IMR-90 (cell line): ENCODE results near the gene ZBTB47. TPM values are rescaled to one million over a fixed set of nuclear protein-coding genes. Genes with fewer than 3 reads are reported as not detected.

Source experiments
- ATAC-seq: fragments of 200-7000 bp; cut with Tn5 transposase; 2 replicates; pipeline ENCODE4 v1.9.1; 2020; ENCODE audit warnings: low read depth, mild to moderate bottlenecking, moderate library complexity
- BruUV-seq: library from RNA; stranded (reverse); fragments of 400-500 nt; replicated peaks from 2 replicates; lab custom pipeline; 2021; lab: Mats Ljungman, UMichigan
- CTCF ChIA-PET: fragments of 300-600 bp; formaldehyde crosslinking; extraction: SDS; loops from one replicate; lab custom pipeline; 2021; ENCODE audit warnings: antibody characterized with exemption; lab: Yijun Ruan, JAX
- POLR2A ChIA-PET: fragments of 300-600 bp; sonication (Branson Sonifier 250); formaldehyde crosslinking; loops from one replicate; lab custom pipeline; 2022; ENCODE audit warnings: antibody characterized with exemption; ENCODE audit not compliant: unreplicated experiment; lab: Charles Lee
- DNase-seq: peaks from one replicate; pipeline ENCODE4 v3.0.0; 2013
- H2AFZ ChIP-seq: replicated peaks from 2 replicates; pipeline ENCODE3; 2013; ENCODE audit warnings: low read length, mild to moderate bottlenecking; ENCODE audit not compliant: poor library complexity
- H2AK5ac ChIP-seq: 2 replicates; pipeline ENCODE4 v1.6.1; 2013; ENCODE audit warnings: low read depth, low read length, inconsistent platforms
- H2AK9ac ChIP-seq: replicated peaks from 2 replicates; pipeline ENCODE3; 2013; ENCODE audit warnings: mild to moderate bottlenecking, low read depth, low read length, moderate library complexity; ENCODE audit not compliant: poor library complexity
- H2BK120ac ChIP-seq: 2 replicates; pipeline ENCODE4 v1.6.1; 2013; ENCODE audit warnings: low read depth, low read length, inconsistent platforms
- H2BK15ac ChIP-seq: 3 replicates; pipeline ENCODE4 v1.6.1; 2013; ENCODE audit warnings: low read depth, low read length, inconsistent platforms
- H2BK20ac ChIP-seq: 2 replicates; pipeline ENCODE4 v1.6.1; 2013; ENCODE audit warnings: low read depth, mild to moderate bottlenecking, inconsistent platforms, low read length, moderate library complexity
- H2BK5ac ChIP-seq: 2 replicates; pipeline ENCODE4 v1.6.1; 2013; ENCODE audit warnings: mild to moderate bottlenecking, low read depth, low read length, inconsistent platforms; ENCODE audit not compliant: poor library complexity, severe bottlenecking
- H3K14ac ChIP-seq: replicated peaks from 2 replicates; pipeline ENCODE4 v1.6.1; 2013; ENCODE audit warnings: low read depth, low read length, inconsistent platforms
- H3K18ac ChIP-seq: 2 replicates; pipeline ENCODE4 v1.6.1; 2013; ENCODE audit warnings: low read depth, low read length, control low read depth
- H3K23ac ChIP-seq: 2 replicates; pipeline ENCODE4 v1.6.1; 2013; ENCODE audit warnings: low read depth, low read length, inconsistent platforms
- H3K27ac ChIP-seq: 2 replicates; pipeline ENCODE4 v1.5.1; 2013; ENCODE audit warnings: mild to moderate bottlenecking, control low read depth, low read length; ENCODE audit not compliant: insufficient read depth
- H3K27me3 ChIP-seq: 2 replicates; pipeline ENCODE4 v1.6.1; 2013; ENCODE audit warnings: low read length; ENCODE audit not compliant: control insufficient read depth, insufficient read depth
- H3K36me3 ChIP-seq: 2 replicates; pipeline ENCODE4 v1.6.1; 2013; ENCODE audit warnings: low read length, mixed read lengths; ENCODE audit not compliant: control insufficient read depth, insufficient read depth
- H3K4ac ChIP-seq: 2 replicates; pipeline ENCODE4 v1.6.1; 2013; ENCODE audit warnings: low read depth, low read length, inconsistent platforms
- H3K4me1 ChIP-seq: 2 replicates; pipeline ENCODE4 v1.6.1; 2013; ENCODE audit warnings: low read length, mixed read lengths; ENCODE audit not compliant: control insufficient read depth, insufficient read depth
- H3K4me2 ChIP-seq: 2 replicates; pipeline ENCODE4 v1.6.1; 2013; ENCODE audit warnings: low read depth, mild to moderate bottlenecking, control low read depth, low read length, moderate library complexity
- H3K4me3 ChIP-seq: 2 replicates; pipeline ENCODE4 v1.5.1; 2013; ENCODE audit warnings: low read depth, mild to moderate bottlenecking, control low read depth, low read length, moderate library complexity; ENCODE audit not compliant: insufficient read depth
- H3K56ac ChIP-seq: 2 replicates; pipeline ENCODE4 v1.6.1; 2013; ENCODE audit warnings: low read length, inconsistent platforms; ENCODE audit not compliant: insufficient read depth; ENCODE audit errors: extremely low read depth
- H3K79me1 ChIP-seq, 2 experiments: 2 replicates each; pipeline ENCODE4 v1.6.1; 2013; ENCODE audit warnings: low read length in 2 of 2, inconsistent platforms in 1 of 2, low read depth in 1 of 2
- H3K9ac ChIP-seq: 2 replicates; pipeline ENCODE4 v1.6.1; 2013; ENCODE audit warnings: low read depth, low read length, control low read depth
- H3K9me1 ChIP-seq: 2 replicates; pipeline ENCODE4 v1.6.1; 2013; ENCODE audit warnings: low read length, inconsistent platforms; ENCODE audit not compliant: insufficient read depth
- H3K9me3 ChIP-seq: 2 replicates; pipeline ENCODE4 v1.6.1; 2013; ENCODE audit warnings: low read length; ENCODE audit not compliant: control insufficient read depth, insufficient read depth
- H4K20me1 ChIP-seq: 2 replicates; pipeline ENCODE4 v1.6.1; 2013; ENCODE audit warnings: low read length, inconsistent platforms; ENCODE audit not compliant: insufficient read depth
- H4K5ac ChIP-seq: 2 replicates; pipeline ENCODE4 v1.6.1; 2013; ENCODE audit warnings: mild to moderate bottlenecking, low read depth, low read length, control low read depth
- H4K8ac ChIP-seq, 2 experiments: 2 replicates each; pipeline ENCODE4 v1.6.1; 2013; ENCODE audit warnings: low read depth in 2 of 2, low read length in 2 of 2, control low read depth in 1 of 2, inconsistent platforms in 1 of 2
- H4K91ac ChIP-seq: 2 replicates; pipeline ENCODE4 v1.6.1; 2013; ENCODE audit warnings: low read depth, low read length, inconsistent platforms; ENCODE audit not compliant: insufficient read depth
- CEBPB ChIP-seq: IDR thresholded peaks from 2 replicates; pipeline ENCODE4 v1.6.1; 2012; ENCODE audit warnings: low read depth, low read length, improper control_type of control experiment
- FOS ChIP-seq: fragments of 150-350 bp; IDR thresholded peaks from 2 replicates; pipeline ENCODE4 v1.6.1; 2016; ENCODE audit warnings: low read depth, low read length
- MAFK ChIP-seq: IDR thresholded peaks from 2 replicates; pipeline ENCODE4 v1.6.1; 2012; ENCODE audit warnings: low read depth, low read length, improper control_type of control experiment
- MXI1 ChIP-seq: IDR thresholded peaks from 2 replicates; pipeline ENCODE4 v1.6.1; 2012; ENCODE audit warnings: low read depth, mild to moderate bottlenecking, low read length, moderate library complexity, borderline replicate concordance
- NFE2L2 ChIP-seq: fragments of 150-350 bp; IDR thresholded peaks from 2 replicates; pipeline ENCODE4 v1.6.1; 2016; ENCODE audit warnings: low read depth, mild to moderate bottlenecking, low read length
- RAD21 ChIP-seq: IDR thresholded peaks from 2 replicates; pipeline ENCODE4 v1.6.1; 2012; ENCODE audit warnings: low read length, improper control_type of control experiment
- RCOR1 ChIP-seq: IDR thresholded peaks from 2 replicates; pipeline ENCODE4 v1.6.1; 2012; ENCODE audit warnings: mild to moderate bottlenecking, low read length, improper control_type of control experiment; ENCODE audit not compliant: insufficient replicate concordance
- RFX5 ChIP-seq: IDR thresholded peaks from 2 replicates; pipeline ENCODE4 v1.8.0; 2012; ENCODE audit warnings: low read depth, mild to moderate bottlenecking, low read length, moderate library complexity
- SMC3 ChIP-seq: fragments of 150-350 bp; IDR thresholded peaks from 2 replicates; pipeline ENCODE4 v1.6.1; 2016; ENCODE audit warnings: low read depth, mild to moderate bottlenecking, antibody characterized with exemption, low read length, moderate library complexity
- WGBS, 2 experiments: methylation state at CpG; one replicate each; pipeline versions ENCODE4 v1.1.5 to v1.1.7; 2013; ENCODE audit warnings: missing lambda C conversion rate in 2 of 2; ENCODE audit not compliant: insufficient read length in 1 of 2; ENCODE audit errors: extremely low coverage in 2 of 2; 5-methylcytosine and 5-hydroxymethylcytosine counted together
- dilution Hi-C: fragments of 300-500 bp; cut with HindIII; formaldehyde crosslinking; loops from one replicate; pipeline ENCODE4 v1.14.3; 2018; ENCODE audit warnings: low sequenced_read_pairs; ENCODE audit not compliant: unreplicated experiment
- in situ Hi-C: fragments of 300-500 bp; cut with MboI; formaldehyde crosslinking; loops from 3 replicates; pipeline ENCODE4 v1.14.3; 2019; ENCODE audit warnings: low sequenced_read_pairs, inconsistent platforms, mixed read lengths
- intact Hi-C: fragments of 100-400 bp; cut with micrococcal nuclease; formaldehyde crosslinking; loops from 2 replicates; pipeline ENCODE4 v1.10.0; 2022
- polyA plus RNA-seq, 3 experiments: library from polyadenylated mRNA; depleted of rRNA; stranded (reverse); fragments of >200 nt; gene quantifications; 2 replicates each; pipeline ENCODE4 v1.2.3, GENCODE V29; 2012; ENCODE audit warnings: low replicate concordance in 1 of 3
- total RNA-seq: library from RNA; depleted of rRNA; stranded (reverse); fragments of >200 nt; gene quantifications from 2 replicates; pipeline ENCODE4 v1.2.3, GENCODE V29; 2012
- TF ChIP-seq, protein P1 (sequence below): conservative IDR thresholded peaks from 2 replicates; pipeline ENCODE4 v1.5.1; 2012; ENCODE audit warnings: mild to moderate bottlenecking, low read depth, low read length, improper control_type of control experiment
- TF ChIP-seq, protein P2 (sequence below): fragments of 150-350 bp; IDR thresholded peaks from 2 replicates; pipeline ENCODE4 v1.6.1; 2016; ENCODE audit warnings: low read depth, mild to moderate bottlenecking, low read length, moderate library complexity, borderline replicate concordance
- TF ChIP-seq, protein P3 (sequence below): fragments of 150-350 bp; IDR thresholded peaks from 2 replicates; pipeline ENCODE4 v1.6.1; 2017; ENCODE audit warnings: mild to moderate bottlenecking, antibody characterized with exemption, low read length, low read depth

The ZBTB47 gene
- total and polyA plus RNA-seq, 2 of the 4 experiments (the other 2 are of a cell fraction): 10.9 to 16.8 TPM

DNA sequence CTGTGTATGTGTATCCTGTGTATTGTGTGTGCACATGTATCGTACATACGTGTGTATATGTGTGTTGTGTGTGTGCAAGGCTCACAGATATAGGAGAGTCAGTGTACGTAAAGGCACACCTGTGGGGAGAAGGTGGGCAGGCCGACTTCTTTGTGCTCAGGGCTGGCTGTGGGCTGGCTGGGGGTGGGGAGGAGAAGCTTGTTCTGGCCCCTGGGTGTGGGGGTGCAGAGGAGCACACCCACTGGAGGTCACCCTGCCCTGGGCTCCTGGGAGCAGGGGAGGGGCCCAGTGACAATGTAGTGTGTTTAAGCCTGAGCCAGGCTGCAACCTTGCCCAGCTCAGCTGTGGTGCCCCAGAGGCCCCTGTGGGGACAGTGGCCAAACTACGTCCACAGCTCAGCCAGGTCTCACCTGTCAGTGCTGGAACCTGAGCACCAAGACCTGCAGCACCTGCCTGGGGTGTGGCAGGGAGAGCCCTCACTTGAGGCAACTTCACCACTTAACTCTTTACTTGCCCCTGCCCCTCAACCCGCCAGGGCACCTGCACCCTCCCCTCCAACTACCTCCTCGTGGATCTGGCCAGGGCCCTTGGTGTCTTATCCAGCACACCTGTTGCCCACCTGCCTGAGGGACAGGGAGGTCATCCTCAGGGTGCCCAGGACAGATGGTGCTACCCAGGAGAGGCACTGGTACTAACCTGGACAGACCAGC, 51.7 kb downstream of the ZBTB47 start:
- DNase-seq: no peak
- Histone ChIP-seq H4K91ac (no peak overlapping the region), H2BK5ac (no peak overlapping the region), H4K20me1 (no peaks in the 10 kb centered on the region; the same call in 1 of the 2 replicates), H3K9me1 (no peaks in the 10 kb centered on the region; the same call in 1 of the 2 replicates), H3K9ac (no peak overlapping the region), H3K27ac (no peak overlapping the region), H3K56ac (no peak overlapping the region), H3K4me3 (no peak overlapping the region), H3K23ac (no peak overlapping the region), H2AFZ (no peak overlapping the region), H2BK120ac (no peak overlapping the region), H3K4me2 (no peak overlapping the region), H4K8ac (no peak overlapping the region), H2BK15ac (no peak overlapping the region), H2AK9ac (no peak overlapping the region), H4K5ac (no peak overlapping the region), H3K79me1 (no peaks in the 10 kb centered on the region), H3K18ac (no peak overlapping the region), H3K14ac (no peak overlapping the region), H3K27me3 (peaks cover 50% of the 10 kb centered on the region), H3K4ac (no peak overlapping the region), H3K9me3 (no peaks in the 10 kb centered on the region), H3K36me3 (no peaks in the 10 kb centered on the region), H2BK20ac (no peak overlapping the region), H3K4me1 (no peaks in the 10 kb centered on the region), H2AK5ac (no peak overlapping the region)
- no peak for ATAC-seq
- in situ Hi-C loops: no loop called here
- 67% methylated on average over 3 of the region's 7 CpGs; no CpG with 5 or more reads in 1 of the 2 experiments for WGBS, 2 experiments
- intact Hi-C loops: no loop called here
- TF ChIP-seq FOS (no peak), RCOR1 (no peak), RFX5 (no peak), SMC3 (no peak), MAFK (no peak), NFE2L2 (no peak), RAD21 (no peak), CEBPB (no peak), MXI1 (no peak)
- TF ChIP-seq, protein P1, sequence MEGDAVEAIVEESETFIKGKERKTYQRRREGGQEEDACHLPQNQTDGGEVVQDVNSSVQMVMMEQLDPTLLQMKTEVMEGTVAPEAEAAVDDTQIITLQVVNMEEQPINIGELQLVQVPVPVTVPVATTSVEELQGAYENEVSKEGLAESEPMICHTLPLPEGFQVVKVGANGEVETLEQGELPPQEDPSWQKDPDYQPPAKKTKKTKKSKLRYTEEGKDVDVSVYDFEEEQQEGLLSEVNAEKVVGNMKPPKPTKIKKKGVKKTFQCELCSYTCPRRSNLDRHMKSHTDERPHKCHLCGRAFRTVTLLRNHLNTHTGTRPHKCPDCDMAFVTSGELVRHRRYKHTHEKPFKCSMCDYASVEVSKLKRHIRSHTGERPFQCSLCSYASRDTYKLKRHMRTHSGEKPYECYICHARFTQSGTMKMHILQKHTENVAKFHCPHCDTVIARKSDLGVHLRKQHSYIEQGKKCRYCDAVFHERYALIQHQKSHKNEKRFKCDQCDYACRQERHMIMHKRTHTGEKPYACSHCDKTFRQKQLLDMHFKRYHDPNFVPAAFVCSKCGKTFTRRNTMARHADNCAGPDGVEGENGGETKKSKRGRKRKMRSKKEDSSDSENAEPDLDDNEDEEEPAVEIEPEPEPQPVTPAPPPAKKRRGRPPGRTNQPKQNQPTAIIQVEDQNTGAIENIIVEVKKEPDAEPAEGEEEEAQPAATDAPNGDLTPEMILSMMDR: no peak
- TF ChIP-seq, protein P2, sequence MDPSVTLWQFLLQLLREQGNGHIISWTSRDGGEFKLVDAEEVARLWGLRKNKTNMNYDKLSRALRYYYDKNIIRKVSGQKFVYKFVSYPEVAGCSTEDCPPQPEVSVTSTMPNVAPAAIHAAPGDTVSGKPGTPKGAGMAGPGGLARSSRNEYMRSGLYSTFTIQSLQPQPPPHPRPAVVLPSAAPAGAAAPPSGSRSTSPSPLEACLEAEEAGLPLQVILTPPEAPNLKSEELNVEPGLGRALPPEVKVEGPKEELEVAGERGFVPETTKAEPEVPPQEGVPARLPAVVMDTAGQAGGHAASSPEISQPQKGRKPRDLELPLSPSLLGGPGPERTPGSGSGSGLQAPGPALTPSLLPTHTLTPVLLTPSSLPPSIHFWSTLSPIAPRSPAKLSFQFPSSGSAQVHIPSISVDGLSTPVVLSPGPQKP: no peak
- TF ChIP-seq, protein P3, sequence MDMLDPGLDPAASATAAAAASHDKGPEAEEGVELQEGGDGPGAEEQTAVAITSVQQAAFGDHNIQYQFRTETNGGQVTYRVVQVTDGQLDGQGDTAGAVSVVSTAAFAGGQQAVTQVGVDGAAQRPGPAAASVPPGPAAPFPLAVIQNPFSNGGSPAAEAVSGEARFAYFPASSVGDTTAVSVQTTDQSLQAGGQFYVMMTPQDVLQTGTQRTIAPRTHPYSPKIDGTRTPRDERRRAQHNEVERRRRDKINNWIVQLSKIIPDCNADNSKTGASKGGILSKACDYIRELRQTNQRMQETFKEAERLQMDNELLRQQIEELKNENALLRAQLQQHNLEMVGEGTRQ: no peak
- no TSS peak for BruUV-seq
- CTCF ChIA-PET: no interaction called here
- POLR2A ChIA-PET: no interaction called here
- dilution Hi-C loops: no loop called here
